Smooth muscle cell (in vitro differentiated cells): ENCODE measurements around the gene ZNF789. TPM values are rescaled to one million over a fixed set of nuclear protein-coding genes. Genes with fewer than 3 reads are reported as not detected.

Source experiments
- DNase-seq: peaks from one replicate; lab custom pipeline; 2025; ENCODE audit not compliant: unreplicated experiment; lab: John Stamatoyannopoulos, UW
- H2AFZ ChIP-seq: fragments of 200-600 bp; sonication (generic); 2 replicates; pipeline ENCODE4 v1.6.0; 2016; ENCODE audit warnings: antibody characterized with exemption, low read depth, mild to moderate bottlenecking
- H3F3A ChIP-seq: fragments of 200-600 bp; sonication (generic); 2 replicates; pipeline ENCODE4 v1.6.0; 2017; ENCODE audit warnings: antibody characterized with exemption, low read depth
- H3K27ac ChIP-seq: fragments of 200-600 bp; sonication (generic); 2 replicates; pipeline ENCODE4 v1.5.1; 2016; ENCODE audit warnings: low read depth, mild to moderate bottlenecking
- H3K27me3 ChIP-seq: fragments of 200-600 bp; sonication (generic); 2 replicates; pipeline ENCODE4 v1.6.1; 2016; ENCODE audit warnings: low read depth, mild to moderate bottlenecking
- H3K36me3 ChIP-seq: fragments of 200-600 bp; sonication (generic); 2 replicates; pipeline ENCODE4 v1.5.1; 2016; ENCODE audit warnings: low read depth
- H3K4me1 ChIP-seq: fragments of 200-600 bp; sonication (generic); 2 replicates; pipeline ENCODE4 v1.5.1; 2016; ENCODE audit warnings: low read depth
- H3K4me2 ChIP-seq: fragments of 200-600 bp; sonication (generic); 2 replicates; pipeline ENCODE4 v1.6.0; 2016; ENCODE audit warnings: mild to moderate bottlenecking
- H3K4me3 ChIP-seq: fragments of 200-600 bp; sonication (generic); 2 replicates; pipeline ENCODE4 v1.5.1; 2016; ENCODE audit warnings: mild to moderate bottlenecking
- H3K79me2 ChIP-seq: fragments of 200-600 bp; sonication (generic); 2 replicates; pipeline ENCODE4 v1.6.0; 2016; ENCODE audit warnings: low read depth, mild to moderate bottlenecking
- H3K9ac ChIP-seq: fragments of 200-600 bp; sonication (generic); 2 replicates; pipeline ENCODE4 v1.6.0; 2016; ENCODE audit warnings: low read depth
- H3K9me3 ChIP-seq: fragments of 200-600 bp; sonication (generic); replicated peaks from 2 replicates; pipeline ENCODE4 v1.5.1; 2016; ENCODE audit warnings: low read depth
- H4K20me1 ChIP-seq: fragments of 200-600 bp; sonication (generic); 2 replicates; pipeline ENCODE4 v1.6.0; 2016; ENCODE audit warnings: low read depth
- CTCF ChIP-seq: fragments of 200-600 bp; sonication (generic); IDR thresholded peaks from 2 replicates; pipeline ENCODE4 v1.5.1; 2017; ENCODE audit warnings: borderline replicate concordance, mild to moderate bottlenecking, antibody characterized with exemption; ENCODE audit not compliant: insufficient read depth, poor library complexity, severe bottlenecking
- WGBS: methylation state at CpG from one replicate; pipeline ENCODE4 v1.1.7; 2016; ENCODE audit warnings: low lambda C conversion rate; 5-methylcytosine and 5-hydroxymethylcytosine counted together
- polyA plus RNA-seq: library from polyadenylated mRNA; unstranded; fragments of >200 nt; fragmentation: Nextera tagmentation; extraction: Ambion mirVana; gene quantifications from 2 replicates; pipeline ENCODE4 v1.2.1, GENCODE V29; 2016
- total RNA-seq: library from RNA; depleted of rRNA; stranded (reverse); fragments of >200 nt; gene quantifications from 2 replicates; pipeline ENCODE4 v1.2.3, GENCODE V29; 2014

Gene ZNF789
- total and polyA plus RNA-seq, 2 experiments from 2014 or later: 2.2 to 2.5 TPM

GRCh38 chr7:99451936-99452335 is 20.8 kb upstream of the ZNF789 start:
- no peaks in the 10 kb centered on the region for H3K27me3 ChIP-seq
- peaks cover 26% of the 10 kb centered on the region for H4K20me1 ChIP-seq
- H3K4me1 ChIP-seq: no peaks in the 10 kb centered on the region
- no peak overlapping the region for H3K4me3 ChIP-seq
- DNase-seq: no peak
- no peak overlapping the region for H3K4me2 ChIP-seq
- peaks cover 5% of the 10 kb centered on the region for H3K36me3 ChIP-seq
- no peak for TF ChIP-seq CTCF
- no peak overlapping the region for H3K9ac ChIP-seq
- peaks cover 1% of the 10 kb centered on the region for H3F3A ChIP-seq
- no peaks in the 10 kb centered on the region for H3K79me2 ChIP-seq
- 95% methylated on average over 8 of the region's 8 CpGs for WGBS
- H2AFZ ChIP-seq: no peak overlapping the region
- no peaks in the 10 kb centered on the region for H3K9me3 ChIP-seq
- H3K27ac ChIP-seq: no peak overlapping the region

DNA sequence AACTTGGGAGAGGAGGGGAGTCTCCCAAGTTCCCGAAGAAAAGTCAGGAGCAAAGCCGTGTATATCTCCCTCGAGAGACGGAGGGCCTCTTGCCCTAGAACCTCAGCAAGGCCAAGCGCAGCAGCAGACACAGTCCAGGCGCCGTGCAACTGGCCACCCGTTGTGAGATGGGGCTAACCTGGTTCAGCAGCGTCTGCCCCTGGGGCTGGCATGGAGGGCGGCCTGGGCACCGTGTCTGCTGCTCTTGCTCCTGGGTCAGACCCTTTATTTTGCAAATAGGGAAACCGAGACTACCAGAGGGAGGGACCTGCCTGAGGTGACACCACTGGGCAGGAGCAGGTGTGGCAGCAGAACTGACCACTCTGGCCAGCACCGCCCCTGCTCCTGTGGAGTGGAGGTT is 20.1 kb upstream of the ZNF789 start:
- Histone ChIP-seq H3K79me2 (no peaks in the 10 kb centered on the region), H3F3A (peaks cover 6% of the 10 kb centered on the region), H3K4me3 (no peak overlapping the region), H2AFZ (no peak overlapping the region), H3K4me1 (no peaks in the 10 kb centered on the region), H4K20me1 (peaks cover 31% of the 10 kb centered on the region), H3K9me3 (no peaks in the 10 kb centered on the region), H3K27me3 (no peaks in the 10 kb centered on the region), H3K27ac (no peak overlapping the region), H3K9ac (no peak overlapping the region), H3K36me3 (peaks cover 5% of the 10 kb centered on the region), H3K4me2 (no peak overlapping the region)
- no peak for DNase-seq
- no peak for TF ChIP-seq CTCF
- 98% methylated on average over 13 of the region's 13 CpGs for WGBS

- Histone ChIP-seq H3K79me2 (no peaks in the 10 kb centered on the region), H3K4me1 (no peaks in the 10 kb centered on the region), H3K36me3 (no peaks in the 10 kb centered on the region), H3K27ac (no peak overlapping the region), H3K4me3 (no peak overlapping the region), H2AFZ (no peak overlapping the region), H3F3A (peaks cover 6% of the 10 kb centered on the region), H3K27me3 (no peaks in the 10 kb centered on the region), H4K20me1 (peaks cover 36% of the 10 kb centered on the region), H3K9me3 (no peaks in the 10 kb centered on the region), H3K4me2 (no peak overlapping the region), H3K9ac (no peak overlapping the region)
- no peak for DNase-seq
- WGBS: 99% methylated on average over 11 of the region's 11 CpGs
- no peak for TF ChIP-seq CTCF
Observed at GRCh38 chr7:99453105-99453504, 19.6 kb upstream of the ZNF789 start.

- H3K79me2 ChIP-seq: peaks cover 23% of the 10 kb centered on the region
- H4K20me1 ChIP-seq: peaks cover 47% of the 10 kb centered on the region
- H2AFZ ChIP-seq: no peak overlapping the region
- H3K27me3 ChIP-seq: no peaks in the 10 kb centered on the region
- no peaks in the 10 kb centered on the region for H3K4me1 ChIP-seq
- no peak overlapping the region for H3K4me2 ChIP-seq
- no peaks in the 10 kb centered on the region for H3K36me3 ChIP-seq
- no peaks in the 10 kb centered on the region for H3K9me3 ChIP-seq
- DNase-seq: no peak
- no peak overlapping the region for H3K4me3 ChIP-seq
- no peak for TF ChIP-seq CTCF
- peaks cover 8% of the 10 kb centered on the region for H3F3A ChIP-seq
- WGBS: 94% methylated on average over 9 of the region's 9 CpGs
- H3K27ac ChIP-seq: no peak overlapping the region
- H3K9ac ChIP-seq: no peak overlapping the region
Observed at GRCh38 chr7:99455874-99456273, 16.8 kb upstream of the ZNF789 start.
